Liver (tissue), 9 donors: ENCODE measurements around the gene UBTD1. TPM values are rescaled to one million over a fixed set of nuclear protein-coding genes. Genes with fewer than 3 reads are reported as not detected.

Experiments
- DNase-seq: peaks from one replicate; pipeline ENCODE4 v3.0.0-alpha.2; 2017; ENCODE audit warnings: low spot score
- H3K27ac ChIP-seq, 2 donors: one replicate each; pipeline ENCODE4 v1.7.0; 2013; ENCODE audit warnings: inconsistent platforms in 2 of 2, low read length in 2 of 2, control low read depth in 1 of 2, low read depth in 1 of 2, mild to moderate bottlenecking in 1 of 2
- H3K27me3 ChIP-seq, 4 donors: one replicate each; pipeline versions ENCODE4 v1.6.1 to v1.7.0; 2013; ENCODE audit warnings: low read length in 3 of 4, inconsistent platforms in 1 of 4, mild to moderate bottlenecking in 1 of 4, moderate library complexity in 1 of 4; ENCODE audit not compliant: control insufficient read depth in 4 of 4, insufficient read depth in 4 of 4
- H3K36me3 ChIP-seq, 4 donors: one replicate each; pipeline versions ENCODE4 v1.6.1 to v1.7.0; 2013; ENCODE audit warnings: low read length in 3 of 4, mild to moderate bottlenecking in 3 of 4, low read depth in 1 of 4, moderate library complexity in 1 of 4; ENCODE audit not compliant: control insufficient read depth in 4 of 4, insufficient read depth in 3 of 4
- H3K4me1 ChIP-seq, 4 donors: one replicate each; pipeline versions ENCODE4 v1.6.1 to v1.7.0; 2013; ENCODE audit warnings: low read length in 3 of 4, mild to moderate bottlenecking in 3 of 4, moderate library complexity in 1 of 4; ENCODE audit not compliant: control insufficient read depth in 4 of 4, insufficient read depth in 4 of 4
- H3K4me3 ChIP-seq, 3 donors: one replicate each; pipeline versions ENCODE4 v1.6.1 to v1.7.0; 2013; ENCODE audit warnings: low read length in 3 of 3, control low read depth in 1 of 3, low read depth in 1 of 3, mild to moderate bottlenecking in 1 of 3
- H3K9ac ChIP-seq, 2 donors: one replicate each; pipeline ENCODE4 v1.7.0; 2013; ENCODE audit warnings: low read length in 2 of 2, mild to moderate bottlenecking in 2 of 2, moderate library complexity in 2 of 2, control low read depth in 1 of 2, low read depth in 1 of 2
- H3K9me3 ChIP-seq, 4 donors: one replicate each; pipeline versions ENCODE4 v1.6.1 to v1.7.0; 2013; ENCODE audit warnings: low read length in 3 of 4; ENCODE audit not compliant: control insufficient read depth in 4 of 4
- FOXA1 ChIP-seq: IDR thresholded peaks from 2 replicates; pipeline ENCODE4 v1.6.1; 2016; ENCODE audit warnings: antibody characterized with exemption
- FOXA2 ChIP-seq: IDR thresholded peaks from 2 replicates; pipeline ENCODE4 v1.6.1; 2016; ENCODE audit warnings: antibody characterized with exemption
- GABPA ChIP-seq, 2 donors: IDR thresholded peaks in 1 of 2; conservative IDR thresholded peaks in 1 of 2; 2 replicates each; pipeline ENCODE4 v1.6.1; 2016; ENCODE audit warnings: antibody characterized with exemption in 2 of 2, mild to moderate bottlenecking in 1 of 2, moderate library complexity in 1 of 2
- HNF4A ChIP-seq, 2 donors: conservative IDR thresholded peaks; 2 replicates each; pipeline ENCODE4 v1.6.1; 2016; ENCODE audit warnings: antibody characterized with exemption in 2 of 2, mild to moderate bottlenecking in 2 of 2
- HNF4G ChIP-seq: IDR thresholded peaks from 2 replicates; pipeline ENCODE4 v1.6.1; 2016; ENCODE audit warnings: antibody characterized with exemption
- JUND ChIP-seq, 2 donors: IDR thresholded peaks; 2 replicates each; pipeline ENCODE4 v1.6.1; 2016; ENCODE audit warnings: antibody characterized with exemption in 2 of 2
- MAX ChIP-seq: IDR thresholded peaks from 2 replicates; pipeline ENCODE4 v1.6.1; 2016; ENCODE audit warnings: antibody characterized with exemption
- NR2F2 ChIP-seq: IDR thresholded peaks from 2 replicates; pipeline ENCODE4 v1.6.1; 2016; ENCODE audit warnings: antibody characterized with exemption
- RXRA ChIP-seq, 2 donors: IDR thresholded peaks; 2 replicates each; pipeline ENCODE4 v1.6.1; 2017 to 2018; ENCODE audit warnings: antibody characterized with exemption in 2 of 2, mild to moderate bottlenecking in 1 of 2
- TAF1 ChIP-seq: conservative IDR thresholded peaks from 2 replicates; pipeline ENCODE4 v1.6.1; 2016; ENCODE audit warnings: antibody characterized with exemption, mild to moderate bottlenecking
- WGBS: extraction: QIAGEN DNeasy Blood & Tissue Kit; methylation state at CpG from one replicate; pipeline ENCODE4 v1.1.7; 2013; 5-methylcytosine and 5-hydroxymethylcytosine counted together
- polyA plus RNA-seq, 2 donors: library from polyadenylated mRNA; stranded (reverse) in 1 of 2; unstranded in 1 of 2; fragments of 200-250 nt in 1 of 2; fragments of >200 nt in 1 of 2; fragmentation: Nextera tagmentation in 1 of 2; extraction: Ambion mirVana in 1 of 2; gene quantifications; one replicate each; pipeline versions ENCODE4 v1.2.1 to v1.2.3, GENCODE V29; 2013 to 2015
- total RNA-seq, 2 donors: library from RNA; depleted of rRNA; stranded (reverse); fragments of >200 nt; gene quantifications; one replicate each; pipeline ENCODE4 v1.2.3, GENCODE V29; 2014
- TF ChIP-seq, protein P1 (sequence below): IDR thresholded peaks from 2 replicates; pipeline ENCODE4 v1.6.1; 2016; ENCODE audit warnings: antibody characterized with exemption, mild to moderate bottlenecking
- donor health status: healthy.
- donor health status: healthy.
- donor health status: healthy.
- donor health status: healthy.
- donor health status: healthy.

The UBTD1 gene
- total and polyA plus RNA-seq, 4 donors, result 2.7 to 11.0 (median 9.3) TPM

DNA sequence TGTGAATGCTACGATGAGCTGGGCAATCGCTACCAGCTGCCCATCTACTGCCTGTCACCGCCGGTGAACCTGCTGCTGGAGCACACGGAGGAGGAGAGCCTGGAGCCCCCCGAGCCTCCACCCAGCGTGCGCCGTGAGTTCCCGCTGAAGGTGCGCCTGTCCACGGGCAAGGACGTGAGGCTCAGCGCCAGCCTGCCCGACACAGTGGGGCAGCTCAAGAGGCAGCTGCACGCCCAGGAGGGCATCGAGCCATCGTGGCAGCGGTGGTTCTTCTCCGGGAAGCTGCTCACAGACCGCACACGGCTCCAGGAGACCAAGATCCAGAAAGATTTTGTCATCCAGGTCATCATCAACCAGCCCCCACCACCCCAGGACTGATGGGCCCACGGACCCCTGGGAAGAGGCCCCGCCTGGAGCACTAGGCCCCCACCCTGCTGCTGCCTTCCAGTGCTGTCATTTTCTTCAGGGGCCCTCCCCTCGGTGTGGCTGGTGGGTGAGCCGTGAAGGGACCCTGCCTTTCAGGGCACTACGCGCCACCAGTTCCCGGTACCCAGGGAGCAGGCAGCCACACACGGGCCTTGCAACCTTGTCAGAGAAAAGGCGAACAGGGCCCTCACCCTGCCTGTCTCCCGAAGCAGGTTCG is 71.5 kb downstream of the UBTD1 start:
- no peak overlapping the region for H3K4me3 ChIP-seq
- H3K27me3 ChIP-seq, result no peaks in the 10 kb centered on the region
- TF ChIP-seq RXRA (IDR thresholded peaks at IDR 0.05) (no peak), FOXA2 (no peak), GABPA (IDR thresholded peaks at IDR 0.05 in 1 of 2, conservative IDR thresholded peaks at IDR 0.05 in 1 of 2) (no peak)
- H3K9ac ChIP-seq, result no peak overlapping the region
- H3K4me1 ChIP-seq, result peaks cover 5 to 19% (median 10%) of the 10 kb centered on the region in 4 donors
- H3K9me3 ChIP-seq, result no peaks in the 10 kb centered on the region
- no peak for DNase-seq
- 94% methylated on average over 33 of the region's 33 CpGs for WGBS
- peaks cover 0 to 11% (median 5%) of the 10 kb centered on the region in 4 donors for H3K36me3 ChIP-seq
- H3K27ac ChIP-seq, result no peak overlapping the region

DNA sequence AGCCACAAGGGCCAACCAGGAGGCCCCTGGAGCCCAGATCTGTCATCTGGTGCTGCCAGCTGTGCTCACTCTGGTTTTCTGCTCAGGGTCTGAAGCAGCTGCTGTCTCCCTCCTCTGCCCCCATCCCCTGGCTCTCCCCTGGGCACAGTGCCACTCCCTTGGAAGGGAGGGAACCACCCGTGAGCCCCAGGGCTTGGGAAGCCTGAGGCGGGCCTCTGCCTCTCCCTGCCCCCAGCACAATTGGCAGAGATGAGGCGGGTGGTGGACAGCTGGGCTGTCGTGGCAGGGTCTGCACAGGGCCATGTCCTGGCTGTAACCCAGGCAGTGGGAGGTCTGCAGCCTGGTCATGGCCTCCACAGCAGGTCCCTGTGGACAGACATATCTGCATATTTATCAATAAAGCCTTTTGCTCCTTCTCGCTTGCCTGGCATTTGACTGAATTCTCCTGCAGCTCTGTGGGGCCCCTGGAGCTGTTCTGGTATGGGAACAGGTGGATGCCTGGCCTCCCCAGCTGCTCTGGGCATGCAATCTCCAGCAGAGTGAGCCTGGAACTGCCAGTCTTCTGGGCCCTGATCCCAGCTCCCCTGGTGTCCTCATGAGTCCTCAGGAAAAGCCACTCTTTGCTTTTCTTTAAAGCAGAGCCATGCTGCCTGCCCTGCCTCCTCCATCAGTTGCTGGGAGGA is 72.2 kb downstream of the UBTD1 start:
- H3K9me3 ChIP-seq, result no peaks in the 10 kb centered on the region
- 90% methylated on average over 5 of the region's 5 CpGs for WGBS
- peaks cover 5 to 20% (median 10%) of the 10 kb centered on the region in 4 donors for H3K4me1 ChIP-seq
- no peak for TF ChIP-seq HNF4G
- no peak for TF ChIP-seq RXRA (IDR thresholded peaks at IDR 0.05)
- TF ChIP-seq GABPA (IDR thresholded peaks at IDR 0.05 in 1 of 2, conservative IDR thresholded peaks at IDR 0.05 in 1 of 2), result no peak
- no peak for TF ChIP-seq FOXA2
- TF ChIP-seq HNF4A (conservative IDR thresholded peaks at IDR 0.05), result no peak
- TF ChIP-seq NR2F2, result no peak
- TF ChIP-seq JUND (IDR thresholded peaks at IDR 0.05), result no peak
- TF ChIP-seq FOXA1, result no peak
- TF ChIP-seq TAF1, result no peak
- no peak for TF ChIP-seq MAX
- TF ChIP-seq, protein P1, sequence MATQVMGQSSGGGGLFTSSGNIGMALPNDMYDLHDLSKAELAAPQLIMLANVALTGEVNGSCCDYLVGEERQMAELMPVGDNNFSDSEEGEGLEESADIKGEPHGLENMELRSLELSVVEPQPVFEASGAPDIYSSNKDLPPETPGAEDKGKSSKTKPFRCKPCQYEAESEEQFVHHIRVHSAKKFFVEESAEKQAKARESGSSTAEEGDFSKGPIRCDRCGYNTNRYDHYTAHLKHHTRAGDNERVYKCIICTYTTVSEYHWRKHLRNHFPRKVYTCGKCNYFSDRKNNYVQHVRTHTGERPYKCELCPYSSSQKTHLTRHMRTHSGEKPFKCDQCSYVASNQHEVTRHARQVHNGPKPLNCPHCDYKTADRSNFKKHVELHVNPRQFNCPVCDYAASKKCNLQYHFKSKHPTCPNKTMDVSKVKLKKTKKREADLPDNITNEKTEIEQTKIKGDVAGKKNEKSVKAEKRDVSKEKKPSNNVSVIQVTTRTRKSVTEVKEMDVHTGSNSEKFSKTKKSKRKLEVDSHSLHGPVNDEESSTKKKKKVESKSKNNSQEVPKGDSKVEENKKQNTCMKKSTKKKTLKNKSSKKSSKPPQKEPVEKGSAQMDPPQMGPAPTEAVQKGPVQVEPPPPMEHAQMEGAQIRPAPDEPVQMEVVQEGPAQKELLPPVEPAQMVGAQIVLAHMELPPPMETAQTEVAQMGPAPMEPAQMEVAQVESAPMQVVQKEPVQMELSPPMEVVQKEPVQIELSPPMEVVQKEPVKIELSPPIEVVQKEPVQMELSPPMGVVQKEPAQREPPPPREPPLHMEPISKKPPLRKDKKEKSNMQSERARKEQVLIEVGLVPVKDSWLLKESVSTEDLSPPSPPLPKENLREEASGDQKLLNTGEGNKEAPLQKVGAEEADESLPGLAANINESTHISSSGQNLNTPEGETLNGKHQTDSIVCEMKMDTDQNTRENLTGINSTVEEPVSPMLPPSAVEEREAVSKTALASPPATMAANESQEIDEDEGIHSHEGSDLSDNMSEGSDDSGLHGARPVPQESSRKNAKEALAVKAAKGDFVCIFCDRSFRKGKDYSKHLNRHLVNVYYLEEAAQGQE, result no peak
- peaks cover 0 to 11% (median 5%) of the 10 kb centered on the region in 4 donors for H3K36me3 ChIP-seq
- H3K27me3 ChIP-seq, result no peaks in the 10 kb centered on the region
- no peak overlapping the region for H3K9ac ChIP-seq
- no peak overlapping the region for H3K4me3 ChIP-seq
- DNase-seq, result no peak
- no peak overlapping the region for H3K27ac ChIP-seq

- Histone ChIP-seq H3K9ac (no peak overlapping the region), H3K36me3 (peaks cover 0 to 11% (median 5%) of the 10 kb centered on the region in 4 donors)
- 93% methylated on average over 3 of the region's 3 CpGs for WGBS
Observed at GRCh38 chr10:97571622-97572021, 72.9 kb downstream of the UBTD1 start.

More at GRCh38 chr10:97571622-97572021, 72.9 kb downstream of the UBTD1 start:
- no peak for TF ChIP-seq TAF1
- no peak overlapping the region for H3K4me3 ChIP-seq
- H3K27me3 ChIP-seq, result no peaks in the 10 kb centered on the region
- peaks cover 5 to 20% (median 10%) of the 10 kb centered on the region in 4 donors for H3K4me1 ChIP-seq
- H3K9me3 ChIP-seq, result no peaks in the 10 kb centered on the region
- no peak overlapping the region for H3K27ac ChIP-seq
- DNase-seq, result no peak
